NB4 (cell line): ENCODE measurements around the gene GPR107.
A peak's percentile ranks its signal among the peaks of the same experiment; 100 is the strongest.

Source experiments
- DNase-seq: peaks from one replicate; pipeline ENCODE4 v3.0.0; 2010; ENCODE audit warnings: low read depth
- H3K4me3 ChIP-seq: one replicate; pipeline ENCODE4 v1.5.1; 2011; ENCODE audit warnings: mild to moderate bottlenecking, low read depth, low read length, moderate library complexity
- MAX ChIP-seq: IDR thresholded peaks from 2 replicates; pipeline ENCODE4 v1.6.1; 2011; ENCODE audit warnings: low read depth, low read length
- MYC ChIP-seq: IDR thresholded peaks from 2 replicates; pipeline ENCODE4 v1.6.1; 2011; ENCODE audit warnings: low read depth, low read length
- POLR2A ChIP-seq: IDR thresholded peaks from 2 replicates; pipeline ENCODE4 v1.6.1; 2011; ENCODE audit warnings: mild to moderate bottlenecking; ENCODE audit not compliant: insufficient read length; ENCODE audit errors: extremely low read depth
- TF ChIP-seq, protein P1 (sequence below): IDR thresholded peaks from one replicate; pipeline ENCODE4 v1.5.1; 2012; ENCODE audit warnings: low read depth, low read length

GPR107 gene

GRCh38 chr9:130124085-130124860, 70.6 kb downstream of the GPR107 start:
- TF ChIP-seq POLR2A (no peak), MYC (no peak)
- DNase-seq = no peak
- H3K4me3 ChIP-seq = no peak overlapping the region

DNA sequence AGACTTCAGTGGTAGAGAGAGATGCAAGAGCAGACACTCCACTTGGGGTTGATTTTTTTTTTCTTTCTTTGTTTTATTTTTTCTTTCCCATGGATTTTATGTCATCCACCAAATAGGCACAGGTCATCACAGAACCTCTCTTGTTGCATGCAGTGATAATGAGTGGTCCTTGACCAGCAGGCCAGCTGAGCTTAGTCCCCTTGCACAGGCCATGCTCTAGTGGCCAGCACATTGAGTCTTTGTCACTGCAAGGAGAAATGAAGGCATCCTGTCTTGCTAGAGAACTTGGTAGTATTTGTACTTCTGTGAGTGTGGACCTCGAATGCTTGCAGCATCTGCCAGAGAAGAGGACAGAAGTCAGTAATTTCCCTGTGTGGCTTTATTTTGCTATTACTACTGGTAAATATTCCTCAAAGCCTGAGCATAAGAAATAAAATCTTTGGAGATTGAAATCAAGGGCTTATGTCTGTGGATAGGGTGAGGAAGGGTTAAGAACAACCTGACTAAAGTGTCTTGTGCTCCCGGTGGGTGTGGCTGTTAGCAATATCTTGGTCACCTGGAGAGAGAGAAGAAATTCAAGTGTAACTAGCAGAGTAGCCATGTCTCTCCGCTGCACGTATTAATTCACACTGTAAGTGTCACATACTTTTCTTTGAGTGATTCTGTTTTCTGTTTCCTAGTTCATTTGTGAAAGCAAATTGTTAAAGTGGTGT, 73.2 kb downstream of the GPR107 start:
- no peak for DNase-seq
- no peak overlapping the region for H3K4me3 ChIP-seq
- no peak for TF ChIP-seq POLR2A
- no peak for TF ChIP-seq MAX
- TF ChIP-seq MYC = no peak
- TF ChIP-seq, protein P1, sequence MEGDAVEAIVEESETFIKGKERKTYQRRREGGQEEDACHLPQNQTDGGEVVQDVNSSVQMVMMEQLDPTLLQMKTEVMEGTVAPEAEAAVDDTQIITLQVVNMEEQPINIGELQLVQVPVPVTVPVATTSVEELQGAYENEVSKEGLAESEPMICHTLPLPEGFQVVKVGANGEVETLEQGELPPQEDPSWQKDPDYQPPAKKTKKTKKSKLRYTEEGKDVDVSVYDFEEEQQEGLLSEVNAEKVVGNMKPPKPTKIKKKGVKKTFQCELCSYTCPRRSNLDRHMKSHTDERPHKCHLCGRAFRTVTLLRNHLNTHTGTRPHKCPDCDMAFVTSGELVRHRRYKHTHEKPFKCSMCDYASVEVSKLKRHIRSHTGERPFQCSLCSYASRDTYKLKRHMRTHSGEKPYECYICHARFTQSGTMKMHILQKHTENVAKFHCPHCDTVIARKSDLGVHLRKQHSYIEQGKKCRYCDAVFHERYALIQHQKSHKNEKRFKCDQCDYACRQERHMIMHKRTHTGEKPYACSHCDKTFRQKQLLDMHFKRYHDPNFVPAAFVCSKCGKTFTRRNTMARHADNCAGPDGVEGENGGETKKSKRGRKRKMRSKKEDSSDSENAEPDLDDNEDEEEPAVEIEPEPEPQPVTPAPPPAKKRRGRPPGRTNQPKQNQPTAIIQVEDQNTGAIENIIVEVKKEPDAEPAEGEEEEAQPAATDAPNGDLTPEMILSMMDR = no peak

GRCh38 chr9:130128251-130128650, 74.5 kb downstream of the GPR107 start:
- H3K4me3 ChIP-seq = peak overlapping the region; percentile 35
- peak; percentile 89 for DNase-seq
- TF ChIP-seq MYC (0 out of 2 replicates have a peak, but pooled peaks have one; percentile 19), POLR2A (no peak), MAX (no peak; the same call in 1 of the 2 replicates)
- TF ChIP-seq, protein P1 = no peak

- TF ChIP-seq MAX (peak; percentile 30; the same call in 1 of the 2 replicates), POLR2A (no peak), MYC (peak; percentile 23; the same call in 1 of the 2 replicates)
- TF ChIP-seq, protein P1 = no peak
- H3K4me3 ChIP-seq = peak overlapping the region; percentile 35
- peak; percentile 88 for DNase-seq
These were observed 75.2 kb downstream of the GPR107 start for GRCh38 chr9:130128733-130129431.

- no peak for DNase-seq
- no peak overlapping the region for H3K4me3 ChIP-seq
- TF ChIP-seq MAX (no peak), MYC (no peak)
- TF ChIP-seq, protein P1 = no peak
These were observed 75.8 kb downstream of the GPR107 start for GRCh38 chr9:130129432-130130061.
